A673 (cell line): ENCODE measurements around the gene ZEB1.

Experiments
- CTCF ChIP-seq: fragments of 300-800, 200-600 bp; sonication (generic); conservative IDR thresholded peaks from 2 replicates; pipeline ENCODE4 v1.5.1; 2017; ENCODE audit warnings: low read depth, mild to moderate bottlenecking, antibody characterized with exemption, low read length, moderate library complexity, mixed read lengths
- EZH2 ChIP-seq: fragments of 200-600 bp; sonication (generic); IDR thresholded peaks from 2 replicates; pipeline ENCODE4 v1.6.1; 2017; ENCODE audit warnings: borderline replicate concordance, low read depth, mild to moderate bottlenecking, mixed read lengths, antibody characterized with exemption, low read length; ENCODE audit not compliant: poor library complexity, severe bottlenecking

GRCh38 chr10:31366703-31367102 lies 47.7 kb downstream of the ZEB1 start:
- TF ChIP-seq CTCF: no peak
- TF ChIP-seq EZH2: no peak
